HEK293T (cell line): ENCODE measurements around the gene FAM20B.

Experiments
- ARNT ChIP-seq: fragments of 450-650 bp; IDR thresholded peaks from 2 replicates; pipeline ENCODE4 v1.6.1; 2017; ENCODE audit warnings: mild to moderate bottlenecking
- BHLHE40 ChIP-seq: fragments of 450-650 bp; IDR thresholded peaks from 2 replicates; pipeline ENCODE4 v1.6.1; 2016; ENCODE audit warnings: mild to moderate bottlenecking, moderate library complexity, borderline replicate concordance
- CTBP1 ChIP-seq: fragments of 450-650 bp; IDR thresholded peaks from 2 replicates; pipeline ENCODE4 v1.6.1; 2016; ENCODE audit warnings: borderline replicate concordance
- FOXK2 ChIP-seq: fragments of 450-650 bp; IDR thresholded peaks from 2 replicates; pipeline ENCODE4 v1.6.1; 2016; ENCODE audit warnings: mild to moderate bottlenecking
- HDGF ChIP-seq: fragments of 450-650 bp; IDR thresholded peaks from 2 replicates; pipeline ENCODE4 v1.6.1; 2017; ENCODE audit warnings: antibody characterized with exemption, borderline replicate concordance
- L3MBTL2 ChIP-seq: fragments of 450-650 bp; conservative IDR thresholded peaks from 2 replicates; pipeline ENCODE4 v1.6.1; 2016; ENCODE audit warnings: mild to moderate bottlenecking
- LEF1 ChIP-seq: fragments of 450-650 bp; IDR thresholded peaks from 2 replicates; pipeline ENCODE4 v1.6.1; 2017; ENCODE audit warnings: mild to moderate bottlenecking, borderline replicate concordance
- NFRKB ChIP-seq: fragments of 450-650 bp; IDR thresholded peaks from 2 replicates; pipeline ENCODE4 v1.6.1; 2016; ENCODE audit warnings: mild to moderate bottlenecking, moderate library complexity
- SP1 ChIP-seq: fragments of 450-650 bp; IDR thresholded peaks from 2 replicates; pipeline ENCODE4 v1.6.1; 2017
- SUZ12 ChIP-seq: fragments of 450-650 bp; IDR thresholded peaks from 2 replicates; pipeline ENCODE4 v1.6.1; 2016; ENCODE audit warnings: mild to moderate bottlenecking

DNA sequence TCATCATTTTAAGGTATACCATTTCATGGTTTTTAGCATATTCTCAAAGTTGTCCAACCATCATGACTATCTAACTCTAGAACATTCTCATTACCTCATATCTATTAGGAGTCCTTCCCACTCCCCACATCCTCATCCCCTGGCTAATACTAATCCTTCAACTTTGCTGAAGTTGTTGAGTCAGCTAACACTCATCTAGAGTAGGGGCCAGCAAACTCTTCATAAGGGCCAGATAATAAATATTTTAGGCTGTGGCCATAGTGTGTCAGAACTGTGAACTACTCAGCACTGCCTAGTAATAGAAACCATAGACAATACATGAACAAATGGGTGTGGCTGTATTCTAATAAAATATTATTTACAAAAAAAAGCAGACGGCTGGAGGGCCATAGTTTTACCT, 99.2 kb downstream of the FAM20B start:
- no peak for TF ChIP-seq LEF1
- no peak for TF ChIP-seq SUZ12
- no peak for TF ChIP-seq SP1
- TF ChIP-seq L3MBTL2 = no peak
- no peak for TF ChIP-seq NFRKB
- TF ChIP-seq BHLHE40 = no peak
- TF ChIP-seq CTBP1 = no peak
- no peak for TF ChIP-seq ARNT
- no peak for TF ChIP-seq FOXK2
- TF ChIP-seq HDGF = no peak
